K562 (cell line): ENCODE data around the gene ZNF280C. TPM values are rescaled to one million over a fixed set of nuclear protein-coding genes. Genes with fewer than 3 reads are reported as not detected.
A peak's percentile ranks its signal among the peaks of the same experiment; 100 is the strongest.

Experiments
- ARID3A ChIP-seq: IDR thresholded peaks from 2 replicates; pipeline ENCODE4 v1.6.1; 2012; ENCODE audit warnings: low read depth, low read length, improper control_type of control experiment, borderline replicate concordance
- CXXC5 ChIP-seq: fragments of 250-450 bp; sonication (Bioruptor Pico); IDR thresholded peaks from 2 replicates; pipeline ENCODE4 v1.8.0; 2022; ENCODE audit warnings: inconsistent platforms, mild to moderate bottlenecking, moderate library complexity
- E2F3 ChIP-seq: fragments of 250-450 bp; sonication (Bioruptor Pico); IDR thresholded peaks from 2 replicates; pipeline ENCODE4 v1.4.0; 2020; ENCODE audit warnings: mild to moderate bottlenecking
- ETV6 ChIP-seq, 3 experiments: fragments of 150-350 bp in 1 of 3; sonication (generic) in 1 of 3; formaldehyde crosslinking in 1 of 3; IDR thresholded peaks; 2 replicates each; pipeline versions ENCODE4 v1.6.1 to v1.8.0; 2014 to 2022; ENCODE audit warnings: borderline replicate concordance in 2 of 3, low read depth in 2 of 3, antibody characterized with exemption in 1 of 3, low read length in 1 of 3, mild to moderate bottlenecking in 1 of 3, missing genetic modification reagents in 1 of 3
- NCOR1 ChIP-seq: fragments of 450-650 bp; IDR thresholded peaks from 2 replicates; pipeline ENCODE4 v1.6.1; 2016; ENCODE audit warnings: mild to moderate bottlenecking, moderate library complexity
- PHF21A ChIP-seq: fragments of 450-650 bp; IDR thresholded peaks from 2 replicates; pipeline ENCODE4 v1.6.1; 2017; ENCODE audit warnings: low read depth, borderline replicate concordance
- PML ChIP-seq: IDR thresholded peaks from 2 replicates; pipeline ENCODE4 v1.6.1; 2012; ENCODE audit warnings: low read length, inconsistent platforms
- PPARD ChIP-seq: fragments of 250-450 bp; sonication (Bioruptor Pico); IDR thresholded peaks from 2 replicates; pipeline ENCODE4 v1.8.0; 2022; ENCODE audit warnings: inconsistent platforms, mild to moderate bottlenecking, moderate library complexity
- STAT6 ChIP-seq: sonication (generic); formaldehyde crosslinking; IDR thresholded peaks from 2 replicates; pipeline ENCODE4 v1.8.1; 2023; ENCODE audit warnings: mild to moderate bottlenecking, missing genetic modification reagents
- ZBTB40 ChIP-seq, 2 experiments: fragments of 450-650 bp in 1 of 2; sonication (generic) in 1 of 2; formaldehyde crosslinking in 1 of 2; IDR thresholded peaks; 2 replicates each; pipeline versions ENCODE4 v1.7.1 to v1.9.0; 2016 to 2022; ENCODE audit warnings: inconsistent platforms in 1 of 2, mild to moderate bottlenecking in 1 of 2, missing genetic modification reagents in 1 of 2
- ZBTB7A ChIP-seq: IDR thresholded peaks from 2 replicates; pipeline ENCODE4 v1.6.1; 2011; ENCODE audit warnings: low read depth, mild to moderate bottlenecking, low read length, moderate library complexity, borderline replicate concordance; ENCODE audit not compliant: control insufficient read depth
- ZNF583 ChIP-seq: fragments of 250-450 bp; sonication (Bioruptor Pico); IDR thresholded peaks from 2 replicates; pipeline ENCODE4 v1.4.0; 2020
- polyA plus RNA-seq, 8 experiments: library from polyadenylated mRNA; depleted of rRNA in 4 of 8; stranded (reverse) in 5 of 8; unstranded in 3 of 8; fragments of >200 nt; fragmentation: Nextera tagmentation in 2 of 8; fragmentation: Illumina TruSeq in 1 of 8; extraction: Ambion mirVana in 2 of 8; extraction: Trizol in 1 of 8; gene quantifications; 2 replicates each; pipeline versions ENCODE4 v1.2.1 to v1.2.3, GENCODE V29; 2011 to 2014; ENCODE audit warnings: inconsistent platforms in 1 of 8, missing spikeins in 1 of 8
- total RNA-seq, 7 experiments: library from RNA; depleted of rRNA in 6 of 7; stranded (reverse); fragments of >200 nt in 6 of 7; fragmentation: Illumina TruSeq in 2 of 7; extraction: Trizol in 2 of 7; gene quantifications; 2 replicates each; pipeline versions ENCODE4 v1.2.1 to v1.2.3, GENCODE V29; 2011 to 2021; ENCODE audit warnings: low replicate concordance in 1 of 7

ZNF280C gene
- total and polyA plus RNA-seq, 9 of the 15 experiments (the other 6 are each of a cell fraction or from before 2014, with no cell fraction given), result 1.6 to 8.3 (median 4.4) TPM

- TF ChIP-seq ZBTB40 (IDR thresholded peaks at IDR 0.05) (no peak), ZBTB40 (CRISPR knock-in tag; IDR thresholded peaks at IDR 0.05) (no peak), NCOR1 (peak; percentile 99), E2F3 (CRISPR knock-in tag) (no peak), ARID3A (peak; percentile 78; the same call in 1 of the 2 replicates), ZNF583 (CRISPR knock-in tag) (no peak), ZBTB7A (no peak), CXXC5 (CRISPR knock-in tag) (peak; percentile 58), STAT6 (CRISPR knock-in tag) (no peak), ETV6 (IDR thresholded peaks at IDR 0.05; ENCODE audit: borderline replicate concordance in 1 of 2, low read depth in 2 of 2, low read length in 1 of 2) (peak in 1 of 2 experiments; percentile 82; a peak in 1 of 4 replicates), ETV6 (CRISPR knock-in tag; IDR thresholded peaks at IDR 0.05; ENCODE audit: borderline replicate concordance) (no peak), PML (peak; percentile 98), PHF21A (0 out of 2 replicates have a peak, but pooled peaks have one; percentile 25), PPARD (CRISPR knock-in tag) (no peak)
These were observed 89.0 kb downstream of the ZNF280C start (continued) for GRCh38 chrX:130179579-130180215.
